ENCODE results near the gene KIAA0586.

GRCh38 chr14:58401587-58401986, 25.9 kb upstream of the KIAA0586 start:
- TF ChIP-seq, protein P1, sequence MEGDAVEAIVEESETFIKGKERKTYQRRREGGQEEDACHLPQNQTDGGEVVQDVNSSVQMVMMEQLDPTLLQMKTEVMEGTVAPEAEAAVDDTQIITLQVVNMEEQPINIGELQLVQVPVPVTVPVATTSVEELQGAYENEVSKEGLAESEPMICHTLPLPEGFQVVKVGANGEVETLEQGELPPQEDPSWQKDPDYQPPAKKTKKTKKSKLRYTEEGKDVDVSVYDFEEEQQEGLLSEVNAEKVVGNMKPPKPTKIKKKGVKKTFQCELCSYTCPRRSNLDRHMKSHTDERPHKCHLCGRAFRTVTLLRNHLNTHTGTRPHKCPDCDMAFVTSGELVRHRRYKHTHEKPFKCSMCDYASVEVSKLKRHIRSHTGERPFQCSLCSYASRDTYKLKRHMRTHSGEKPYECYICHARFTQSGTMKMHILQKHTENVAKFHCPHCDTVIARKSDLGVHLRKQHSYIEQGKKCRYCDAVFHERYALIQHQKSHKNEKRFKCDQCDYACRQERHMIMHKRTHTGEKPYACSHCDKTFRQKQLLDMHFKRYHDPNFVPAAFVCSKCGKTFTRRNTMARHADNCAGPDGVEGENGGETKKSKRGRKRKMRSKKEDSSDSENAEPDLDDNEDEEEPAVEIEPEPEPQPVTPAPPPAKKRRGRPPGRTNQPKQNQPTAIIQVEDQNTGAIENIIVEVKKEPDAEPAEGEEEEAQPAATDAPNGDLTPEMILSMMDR (IDR thresholded peaks at IDR 0.05; ENCODE audit: low read depth, low read length): no peak
- TF ChIP-seq POLR2A (IDR thresholded peaks at IDR 0.05; ENCODE audit: extremely low read depth, insufficient read length): no peak

All from NB4 (cell line).